Neuronal stem cell (in vitro differentiated cells): Measurements from ENCODE around the gene F7.

Experiments used
- DNase-seq: peaks from one replicate; pipeline ENCODE4 v3.0.0-alpha.2; 2013; ENCODE audit warnings: low spot score
- H2AFZ ChIP-seq: one replicate; pipeline ENCODE4 v1.6.1; 2013; ENCODE audit warnings: mild to moderate bottlenecking, low read length, inconsistent platforms
- H2AK5ac ChIP-seq: 2 replicates; pipeline ENCODE4 v1.6.1; 2013; ENCODE audit warnings: low read depth, mild to moderate bottlenecking, inconsistent platforms, low read length, moderate library complexity, mixed read lengths
- H2BK120ac ChIP-seq: 2 replicates; pipeline ENCODE4 v1.6.1; 2013; ENCODE audit warnings: low read depth, mild to moderate bottlenecking, inconsistent platforms, low read length, moderate library complexity, mixed read lengths
- H2BK12ac ChIP-seq: one replicate; pipeline ENCODE4 v1.6.1; 2013; ENCODE audit warnings: low read length, inconsistent platforms
- H2BK15ac ChIP-seq: 2 replicates; pipeline ENCODE4 v1.6.1; 2013; ENCODE audit warnings: mild to moderate bottlenecking, low read length, inconsistent platforms, mixed read lengths
- H2BK5ac ChIP-seq: one replicate; pipeline ENCODE4 v1.6.1; 2013; ENCODE audit warnings: inconsistent platforms, mild to moderate bottlenecking, low read length, moderate library complexity
- H3K14ac ChIP-seq: one replicate; pipeline ENCODE4 v1.6.1; 2013; ENCODE audit warnings: low read length, inconsistent platforms
- H3K18ac ChIP-seq: 2 replicates; pipeline ENCODE4 v1.6.1; 2013; ENCODE audit warnings: low read length, inconsistent platforms
- H3K23ac ChIP-seq: 2 replicates; pipeline ENCODE4 v1.6.1; 2013; ENCODE audit warnings: low read depth, mild to moderate bottlenecking, mixed read lengths, low read length, inconsistent platforms; ENCODE audit not compliant: poor library complexity
- H3K27ac ChIP-seq: replicated peaks from 3 replicates; pipeline ENCODE4 v1.5.1; 2013; ENCODE audit warnings: low read length, inconsistent platforms
- H3K27me3 ChIP-seq, 3 experiments: 2 replicates each; pipeline ENCODE4 v1.6.1; 2013; ENCODE audit warnings: low read length in 3 of 3, mild to moderate bottlenecking in 2 of 3, inconsistent platforms in 1 of 3, low read depth in 1 of 3, mixed read lengths in 1 of 3, moderate library complexity in 1 of 3; ENCODE audit not compliant: control insufficient read depth in 3 of 3, insufficient read depth in 3 of 3
- H3K36me3 ChIP-seq, 2 donors: replicated peaks in 1 of 2; 2 replicates each; pipeline ENCODE4 v1.6.1; 2013; ENCODE audit warnings: low read length in 2 of 2; ENCODE audit not compliant: control insufficient read depth in 2 of 2, insufficient read depth in 2 of 2
- H3K4ac ChIP-seq: 2 replicates; pipeline ENCODE4 v1.6.1; 2013; ENCODE audit warnings: inconsistent platforms, mild to moderate bottlenecking, low read length, moderate library complexity
- H3K4me1 ChIP-seq, 2 donors: 1 replicate in 1 of 2; 2 replicates in 1 of 2; pipeline ENCODE4 v1.6.1; 2013; ENCODE audit warnings: low read length in 2 of 2, low read depth in 1 of 2; ENCODE audit not compliant: control insufficient read depth in 2 of 2, insufficient read depth in 1 of 2
- H3K4me2 ChIP-seq: one replicate; pipeline ENCODE4 v1.6.1; 2013; ENCODE audit warnings: mild to moderate bottlenecking, low read length, inconsistent platforms; ENCODE audit not compliant: insufficient read depth, poor library complexity, severe bottlenecking
- H3K4me3 ChIP-seq, 2 donors: 2 replicates each; pipeline ENCODE4 v1.5.1; 2013; ENCODE audit warnings: low read length in 2 of 2, mild to moderate bottlenecking in 2 of 2, inconsistent platforms in 1 of 2, moderate library complexity in 1 of 2
- H3K79me1 ChIP-seq: one replicate; pipeline ENCODE4 v1.6.1; 2013; ENCODE audit warnings: low read depth, mild to moderate bottlenecking, inconsistent platforms, low read length, moderate library complexity
- H3K9ac ChIP-seq: one replicate; pipeline ENCODE4 v1.6.1; 2013; ENCODE audit warnings: mild to moderate bottlenecking, low read depth, low read length, inconsistent platforms; ENCODE audit not compliant: poor library complexity
- H3K9me3 ChIP-seq, 2 donors: replicated peaks in 1 of 2; 2 replicates each; pipeline versions ENCODE3 to v1.6.1; 2013; ENCODE audit warnings: low read length in 2 of 2, mild to moderate bottlenecking in 2 of 2, inconsistent platforms in 1 of 2, low read depth in 1 of 2, mixed read lengths in 1 of 2, moderate library complexity in 1 of 2; ENCODE audit not compliant: control insufficient read depth in 2 of 2, insufficient read depth in 1 of 2
- H4K8ac ChIP-seq: one replicate; pipeline ENCODE4 v1.6.1; 2013; ENCODE audit warnings: low read depth, mild to moderate bottlenecking, inconsistent platforms, low read length, moderate library complexity
- H4K91ac ChIP-seq: one replicate; pipeline ENCODE4 v1.6.1; 2013; ENCODE audit warnings: low read length, low read depth, mild to moderate bottlenecking, inconsistent platforms; ENCODE audit not compliant: poor library complexity
- WGBS, 2 donors: extraction: QIAGEN DNeasy Blood & Tissue Kit; methylation state at CpG; one replicate each; pipeline ENCODE4 v1.1.7; 2013; ENCODE audit warnings: missing lambda C conversion rate in 2 of 2, mixed read lengths in 1 of 2; ENCODE audit not compliant: insufficient read length in 2 of 2, insufficient replicate concordance in 1 of 2; ENCODE audit errors: extremely low coverage in 2 of 2; 5-methylcytosine and 5-hydroxymethylcytosine counted together

F7 gene

DNA sequence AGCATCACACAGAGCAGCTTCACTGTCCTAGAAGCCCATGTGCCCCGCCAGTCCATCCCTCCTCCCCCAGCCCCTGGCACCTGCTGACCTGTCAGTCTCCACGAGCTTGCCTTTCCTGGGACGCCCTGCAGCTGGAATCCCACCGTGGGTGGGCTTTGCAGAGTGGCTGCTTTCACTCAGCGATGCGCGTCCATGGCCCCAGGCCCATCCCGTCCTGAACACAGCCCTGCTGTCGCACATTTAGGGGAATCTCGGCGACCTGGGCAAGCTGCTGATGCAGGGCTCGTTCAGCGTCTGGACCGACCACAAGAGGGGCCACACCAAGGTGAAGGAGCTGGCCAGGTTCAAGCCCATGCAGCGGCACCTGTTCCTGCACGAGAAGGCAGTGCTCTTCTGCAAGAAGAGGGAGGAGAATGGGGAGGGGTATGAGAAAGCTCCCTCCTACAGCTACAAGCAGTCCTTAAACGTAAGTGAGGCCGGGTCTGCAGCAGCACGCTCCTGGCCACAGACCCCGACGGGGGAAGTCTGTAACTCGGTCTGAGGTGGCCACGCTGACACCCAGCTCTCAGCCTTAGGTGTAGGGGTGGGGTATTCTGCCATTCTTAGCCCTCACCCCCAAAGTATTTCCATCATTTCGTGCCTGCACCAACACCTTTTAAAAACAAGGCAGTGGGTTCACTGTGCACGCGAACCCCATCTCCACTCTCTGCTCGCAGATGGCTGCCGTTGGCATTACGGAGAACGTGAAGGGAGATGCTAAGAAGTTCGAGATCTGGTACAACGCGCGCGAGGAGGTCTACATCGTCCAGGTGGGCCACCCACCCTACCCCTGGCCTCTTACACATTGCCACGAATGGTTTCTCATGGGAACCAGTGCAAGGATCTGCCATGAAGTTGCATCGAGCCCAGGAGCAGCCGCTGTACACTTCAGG, 18.3 kb upstream of the F7 start:
- Histone ChIP-seq H4K91ac (no peak overlapping the region), H3K14ac (no peak overlapping the region), H2BK15ac (no peak overlapping the region), H3K23ac (peak overlapping the region; percentile 77), H3K27me3 (no peaks in the 10 kb centered on the region), H3K36me3 (peaks cover 26 to 28% of the 10 kb centered on the region in 2 donors), H3K27ac (no peak overlapping the region), H3K18ac (no peak overlapping the region), H3K4me3 (no peak overlapping the region), H3K4ac (peak overlapping the region; percentile 42), H2BK5ac (no peak overlapping the region), H2BK12ac (no peak overlapping the region), H2BK120ac (no peak overlapping the region), H4K8ac (no peak overlapping the region), H3K79me1 (no peaks in the 10 kb centered on the region), H2AK5ac (peak overlapping the region; percentile 32), H3K9ac (peak overlapping the region; percentile 30), H3K4me1 (peaks cover 4 to 6% of the 10 kb centered on the region in 2 donors), H2AFZ (no peak overlapping the region), H3K4me2 (no peak overlapping the region), H3K9me3 (no peaks in the 10 kb centered on the region)
- no CpG with 5 or more reads among the region's 39 CpGs for WGBS, 2 donors
- DNase-seq: no peak

DNA sequence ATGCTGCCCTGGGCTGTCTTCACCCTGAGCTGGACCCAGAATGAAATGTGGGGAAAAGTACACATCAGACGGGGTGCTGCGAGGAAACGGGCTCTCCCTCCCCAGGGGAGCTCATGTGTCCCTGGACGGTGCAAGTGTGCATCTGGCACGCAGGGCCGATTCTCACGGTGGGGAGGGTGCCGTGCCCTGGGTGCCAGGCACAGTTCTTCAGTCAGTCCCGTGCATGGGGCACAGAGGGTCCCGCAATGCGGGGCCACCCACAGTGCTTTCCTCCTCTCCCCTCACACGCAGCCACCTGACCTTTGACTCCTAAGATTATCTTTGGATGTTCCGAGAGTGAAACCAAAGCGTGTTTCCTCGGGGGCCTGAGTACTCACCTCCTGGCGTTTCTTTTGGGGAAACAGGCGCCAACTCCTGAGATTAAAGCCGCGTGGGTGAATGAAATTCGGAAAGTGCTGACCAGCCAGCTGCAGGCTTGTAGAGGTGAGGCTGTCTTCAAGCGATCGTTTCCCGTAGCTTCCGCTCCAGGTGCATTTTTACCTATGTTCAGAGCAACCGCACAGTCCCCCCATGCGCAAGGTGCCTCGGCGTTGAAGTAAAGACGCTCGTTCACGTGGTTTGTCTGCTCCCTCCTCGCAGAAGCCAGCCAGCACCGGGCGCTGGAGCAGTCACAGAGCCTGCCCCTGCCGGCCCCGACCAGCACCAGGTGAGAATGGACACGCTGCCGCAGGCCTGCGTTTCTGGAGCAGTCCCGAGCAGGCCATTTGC, 17.5 kb upstream of the F7 start:
- H4K8ac ChIP-seq: no peak overlapping the region
- H3K36me3 ChIP-seq: peaks cover 26 to 28% of the 10 kb centered on the region in 2 donors
- no peak overlapping the region for H2AK5ac ChIP-seq
- H3K4me2 ChIP-seq: no peak overlapping the region
- H2BK120ac ChIP-seq: no peak overlapping the region
- H2AFZ ChIP-seq: no peak overlapping the region
- no peak overlapping the region for H2BK15ac ChIP-seq
- no peaks in the 10 kb centered on the region for H3K79me1 ChIP-seq
- H3K4me1 ChIP-seq: peaks cover 4 to 6% of the 10 kb centered on the region in 2 donors
- no peak overlapping the region for H3K14ac ChIP-seq
- no peak overlapping the region for H3K23ac ChIP-seq
- H3K27ac ChIP-seq: no peak overlapping the region
- no peak overlapping the region for H3K4ac ChIP-seq
- H4K91ac ChIP-seq: no peak overlapping the region
- H3K18ac ChIP-seq: no peak overlapping the region
- H3K9ac ChIP-seq: no peak overlapping the region
- no peaks in the 10 kb centered on the region for H3K27me3 ChIP-seq
- no peak for DNase-seq
- no peaks in the 10 kb centered on the region for H3K9me3 ChIP-seq
- no peak overlapping the region for H3K4me3 ChIP-seq
- no peak overlapping the region for H2BK12ac ChIP-seq
- WGBS, 2 donors: no CpG with 5 or more reads among the region's 40 CpGs
- H2BK5ac ChIP-seq: peak overlapping the region; percentile 35

DNA sequence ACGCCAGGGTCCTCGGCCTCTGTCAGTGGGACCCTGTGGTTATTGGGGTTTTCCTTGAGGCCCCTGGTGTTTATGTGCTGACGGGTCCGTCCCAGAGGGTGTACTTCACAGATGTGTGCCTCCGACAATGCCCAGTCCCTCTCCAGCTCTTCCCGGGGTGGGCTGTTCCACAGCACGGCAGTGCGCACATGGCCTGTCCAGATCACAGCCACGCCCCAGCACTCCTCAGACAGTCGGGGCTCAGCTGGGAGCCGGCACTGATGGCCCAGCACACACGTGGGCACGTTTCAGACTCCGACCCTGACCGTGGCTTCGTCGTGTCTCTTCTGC, 16.9 kb upstream of the F7 start:
- no peak overlapping the region for H2BK120ac ChIP-seq
- H3K4me3 ChIP-seq: no peak overlapping the region
- no peak overlapping the region for H2BK5ac ChIP-seq
- H3K23ac ChIP-seq: no peak overlapping the region
- no peak overlapping the region for H3K4me2 ChIP-seq
- H3K4me1 ChIP-seq: peaks cover 3 to 6% of the 10 kb centered on the region in 2 donors
- no CpG with 5 or more reads among the region's 17 CpGs for WGBS, 2 donors
- H3K9me3 ChIP-seq: no peaks in the 10 kb centered on the region
- no peak overlapping the region for H3K9ac ChIP-seq
- no peak overlapping the region for H4K8ac ChIP-seq
- H3K18ac ChIP-seq: no peak overlapping the region
- no peak overlapping the region for H2AFZ ChIP-seq
- no peak overlapping the region for H4K91ac ChIP-seq
- no peak for DNase-seq
- no peak overlapping the region for H2BK12ac ChIP-seq
- no peak overlapping the region for H3K27ac ChIP-seq
- peaks cover 26 to 28% of the 10 kb centered on the region in 2 donors for H3K36me3 ChIP-seq
- H3K14ac ChIP-seq: no peak overlapping the region
- H2AK5ac ChIP-seq: no peak overlapping the region
- no peaks in the 10 kb centered on the region for H3K79me1 ChIP-seq
- no peaks in the 10 kb centered on the region for H3K27me3 ChIP-seq
- H3K4ac ChIP-seq: no peak overlapping the region
- H2BK15ac ChIP-seq: no peak overlapping the region
